ENCODE results near the gene CFAP99. TPM values are rescaled to one million over a fixed set of nuclear protein-coding genes. Genes with fewer than 3 reads are reported as not detected.

CFAP99 gene
- total and polyA plus RNA-seq, 2 of the 8 experiments (the other 6 are each of a cell fraction or from before 2014, with no cell fraction given) = not detected

- H3K4me3 ChIP-seq (ENCODE audit: extremely low read depth in 1 of 4, insufficient read depth in 2 of 4, low read depth in 3 of 4, low read length in 4 of 4) = no peak overlapping the region
- no peak overlapping the region for H3K4me2 ChIP-seq (ENCODE audit: insufficient read depth in 1 of 2, low read depth in 2 of 2, low read length in 2 of 2)
- H3K36me3 ChIP-seq (ENCODE audit: control insufficient read depth in 2 of 4, insufficient read depth in 4 of 4, low read length in 3 of 4) = no peaks in the 10 kb centered on the region
- no peaks in the 10 kb centered on the region for H4K20me1 ChIP-seq (replicated peaks in 1 of 2; ENCODE audit: control insufficient read depth in 1 of 2, insufficient read depth in 2 of 2, low read length in 2 of 2)
- no peaks in the 10 kb centered on the region for H3K27me3 ChIP-seq (replicated peaks in 1 of 4; ENCODE audit: control insufficient read depth in 3 of 4, extremely low read depth in 1 of 4, insufficient read depth in 3 of 4, low read length in 3 of 4)
- H3K9me3 ChIP-seq (ENCODE audit: insufficient read depth in 2 of 2, low read depth in 1 of 2, low read length in 1 of 2) = no peaks in the 10 kb centered on the region
- no peak overlapping the region for H2BK120ac ChIP-seq (replicated peaks; ENCODE audit: low read depth, low read length)
- no peak overlapping the region for H3K18ac ChIP-seq (ENCODE audit: extremely low read depth, low read length)
- no peak overlapping the region for H3K23ac ChIP-seq (ENCODE audit: insufficient read length)
- no peak overlapping the region for H3K14ac ChIP-seq (ENCODE audit: insufficient read length)
- DNase-seq (ENCODE audit: low read depth in 1 of 2, low spot score in 2 of 2) (no peak), FAIRE-seq (no peak)
- H4K91ac ChIP-seq (replicated peaks; ENCODE audit: insufficient read length, low read length) = peak overlapping the region; percentile 65
- no peak overlapping the region for H3K56ac ChIP-seq (replicated peaks; ENCODE audit: insufficient read length, low read depth, low read length)
- no peak overlapping the region for H2AK5ac ChIP-seq (ENCODE audit: low read depth, low read length)
- H3K4ac ChIP-seq (replicated peaks; ENCODE audit: insufficient read length, low read depth, low read length) = no peak overlapping the region
- H3K27ac ChIP-seq (ENCODE audit: low read depth, low read length) = no peak overlapping the region
- H2BK5ac ChIP-seq (ENCODE audit: low read depth, low read length) = no peak overlapping the region
- no peak overlapping the region for H2BK15ac ChIP-seq (ENCODE audit: low read length)
- H3K4me1 ChIP-seq (replicated peaks in 1 of 4; ENCODE audit: control insufficient read depth in 3 of 4, insufficient read depth in 4 of 4, low read length in 3 of 4) = peaks cover 0 to 22% (median 14%) of the 10 kb centered on the region in 4 experiments; a peak in 5 of 7 replicates
- no peak overlapping the region; the same call in 1 of the 2 replicates for H4K8ac ChIP-seq (ENCODE audit: extremely low read depth, insufficient read depth, low read length)
- 0 out of 2 replicates have a peak overlapping the region, but pooled peaks have one; percentile 35 for H2BK12ac ChIP-seq (ENCODE audit: low read depth, low read length)
- H2AFZ ChIP-seq (ENCODE audit: low read length) = no peak overlapping the region
- 92% methylated on average over 9 of the region's 9 CpGs; no CpG with 5 or more reads in 1 of the 2 experiments for WGBS, 2 experiments (ENCODE audit: extremely low coverage in 1 of 2, insufficient coverage in 1 of 2, insufficient read length in 1 of 2, insufficient replicate concordance in 2 of 2, low coverage in 1 of 2, low lambda C conversion rate in 2 of 2, missing lambda C conversion rate in 1 of 2)
- TF ChIP-seq HDAC2 (IDR thresholded peaks at IDR 0.05; ENCODE audit: borderline replicate concordance in 1 of 2, low read depth in 2 of 2, low read length in 2 of 2) (no peak), EP300 (IDR thresholded peaks at IDR 0.05; ENCODE audit: borderline replicate concordance in 1 of 2, low read depth in 2 of 2, low read length in 2 of 2) (no peak), SP1 (IDR thresholded peaks at IDR 0.05; ENCODE audit: low read depth, low read length) (no peak), BCL11A (IDR thresholded peaks at IDR 0.05; ENCODE audit: low read depth in 2 of 2, low read length in 2 of 2) (no peak), SAP30 (IDR thresholded peaks at IDR 0.05; ENCODE audit: insufficient read depth, insufficient replicate concordance, low read length) (no peak), GTF2F1 (IDR thresholded peaks at IDR 0.05; ENCODE audit: borderline replicate concordance, low read depth, low read length) (no peak), KDM1A (IDR thresholded peaks at IDR 0.05; ENCODE audit: borderline replicate concordance, low read length) (no peak), CHD1 (IDR thresholded peaks at IDR 0.05; ENCODE audit: low read depth, low read length) (no peak)
- TF ChIP-seq, protein P1, sequence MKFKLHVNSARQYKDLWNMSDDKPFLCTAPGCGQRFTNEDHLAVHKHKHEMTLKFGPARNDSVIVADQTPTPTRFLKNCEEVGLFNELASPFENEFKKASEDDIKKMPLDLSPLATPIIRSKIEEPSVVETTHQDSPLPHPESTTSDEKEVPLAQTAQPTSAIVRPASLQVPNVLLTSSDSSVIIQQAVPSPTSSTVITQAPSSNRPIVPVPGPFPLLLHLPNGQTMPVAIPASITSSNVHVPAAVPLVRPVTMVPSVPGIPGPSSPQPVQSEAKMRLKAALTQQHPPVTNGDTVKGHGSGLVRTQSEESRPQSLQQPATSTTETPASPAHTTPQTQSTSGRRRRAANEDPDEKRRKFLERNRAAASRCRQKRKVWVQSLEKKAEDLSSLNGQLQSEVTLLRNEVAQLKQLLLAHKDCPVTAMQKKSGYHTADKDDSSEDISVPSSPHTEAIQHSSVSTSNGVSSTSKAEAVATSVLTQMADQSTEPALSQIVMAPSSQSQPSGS (IDR thresholded peaks at IDR 0.05; ENCODE audit: low read length) = no peak
- H3K79me1 ChIP-seq (ENCODE audit: low read depth, low read length) = peaks cover 5% of the 10 kb centered on the region
- ChIA-PET POLR2A (ENCODE audit: partially characterized antibody) (no interaction called here), CTCF (ENCODE audit: partially characterized antibody) (interaction anchor here (1.2 to 3.6 kb wide), 3 partner anchors 9 to 33 kb away, joined by 3 to 18 read pairs (median 3); no protein-coding TSS in a partner anchor)
- no peak overlapping the region for H2BK20ac ChIP-seq (ENCODE audit: low read length)
- no peak overlapping the region for H4K5ac ChIP-seq (ENCODE audit: insufficient read length, low read depth, low read length)
- H3K79me2 ChIP-seq (ENCODE audit: control insufficient read depth in 1 of 2, insufficient read depth in 2 of 2, low read length in 2 of 2) = no peaks in the 10 kb centered on the region
- H3K9ac ChIP-seq (replicated peaks in 1 of 4; ENCODE audit: extremely low read depth in 1 of 4, low read depth in 3 of 4, low read length in 3 of 4) = no peak overlapping the region
- H3K23me2 ChIP-seq (ENCODE audit: low read depth, low read length) = peaks cover 6% of the 10 kb centered on the region; the same call in 1 of the 2 replicates
These were observed 23.2 kb upstream of the CFAP99 start for GRCh38 chr4:2395584-2395983.

All from H1 (cell line).